Mesenteric fat pad (tissue), 1 donor: ENCODE data around the gene SEMA4D. TPM values are rescaled to one million over a fixed set of nuclear protein-coding genes. Genes with fewer than 3 reads are reported as not detected.
A peak's percentile ranks its signal among the peaks of the same experiment; 100 is the strongest.

ENCODE experiments used
- DNase-seq: peaks from one replicate; pipeline ENCODE4 v3.0.0-alpha.2; 2020; ENCODE audit warnings: low spot score
- microRNA-seq: library from miRNA; unstranded; fragments of <30 nt; microRNA quantifications from one replicate; pipeline ENCODE4 v1.2.0, GENCODE V29; 2020; ENCODE audit warnings: borderline number of aligned reads
- total RNA-seq: library from RNA; stranded (reverse); fragmentation: NEBNext Ultra II Directional; extraction: Animal tissue kit (Norgen Biotek cat#: 25700); gene quantifications from one replicate; pipeline ENCODE4 v1.2.1, GENCODE V29; 2021
- donor health status: DM: yes; HTN: yes; CAD: no.

SEMA4D gene
- total RNA-seq, 1 donor from 2014 or later = 16.9 TPM

- no peak for DNase-seq
Measured at GRCh38 chr9:89328064-89328463, 169.8 kb downstream of the SEMA4D start.

- no peak for DNase-seq
Measured at GRCh38 chr9:89325733-89326132, 172.2 kb downstream of the SEMA4D start.

DNA sequence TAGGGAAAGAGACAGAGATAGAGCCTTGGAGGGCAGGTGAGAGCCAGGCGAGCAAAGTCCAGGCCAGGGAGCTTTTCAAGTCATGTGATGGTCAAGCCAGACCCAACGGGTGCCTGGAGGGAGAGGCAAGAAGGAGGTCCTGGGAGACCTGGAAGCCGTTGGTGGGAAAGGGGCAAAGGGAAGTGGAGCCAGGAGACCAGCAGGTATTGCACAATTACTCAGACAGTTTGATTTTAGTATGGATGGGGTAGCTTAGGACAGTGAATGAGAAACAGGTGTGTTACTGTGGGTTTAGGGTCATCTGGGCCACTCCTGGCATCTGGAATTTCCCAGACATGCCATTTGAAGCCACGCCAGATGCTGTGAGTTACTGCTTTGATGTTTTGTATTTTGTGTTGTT lies 174.5 kb downstream of the SEMA4D start:
- no peak for DNase-seq

GRCh38 chr9:89319015-89319905 lies 178.7 kb downstream of the SEMA4D start:
- DNase-seq = no peak

DNA sequence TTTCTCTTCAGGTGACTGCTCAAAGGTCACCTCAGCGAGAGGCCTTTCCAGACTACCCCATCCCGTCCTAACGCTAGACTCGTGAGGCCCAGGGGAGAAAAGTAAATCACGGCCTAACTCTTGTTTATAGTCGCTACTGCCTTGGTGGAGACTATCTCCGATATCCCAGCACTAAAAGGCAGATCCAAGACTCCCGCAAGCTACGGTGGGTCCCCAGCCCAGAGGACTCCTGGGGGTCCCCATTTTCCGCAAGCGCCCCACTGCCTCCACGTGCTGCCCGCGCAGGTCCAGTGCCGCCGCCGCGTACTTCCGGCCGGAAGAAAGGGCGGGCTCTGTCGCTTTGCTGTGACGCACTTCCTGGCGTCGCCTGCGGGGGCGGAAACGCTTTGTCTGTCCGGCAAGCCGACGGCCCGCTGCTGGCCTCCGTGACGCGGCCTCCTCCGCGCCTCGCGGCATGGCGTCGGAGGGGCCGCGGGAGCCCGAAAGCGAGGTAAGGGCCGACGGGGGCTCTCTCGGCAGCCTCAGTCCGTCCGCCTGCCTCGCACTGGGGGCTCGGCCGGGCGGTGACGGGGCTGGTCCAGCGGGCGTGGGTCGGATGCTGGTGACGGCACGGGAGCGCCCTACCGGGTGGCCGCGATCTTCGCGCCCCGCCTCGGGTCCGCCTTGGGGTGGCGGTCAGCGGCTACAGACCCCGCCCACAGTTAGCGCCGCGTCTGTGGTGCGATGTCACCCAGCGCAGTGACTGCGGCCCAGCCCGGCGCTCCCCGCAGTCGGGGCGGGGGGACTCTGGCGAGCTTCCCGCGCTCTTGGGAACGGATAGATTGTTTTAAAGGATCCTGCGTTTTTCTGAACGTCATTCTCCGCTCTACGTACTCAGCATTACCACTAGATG lies 179.5 kb downstream of the SEMA4D start, which contains the start of gene SECISBP2:
SECISBP2 (plus strand) TSS at position 378 of the 892 bp plus-strand sequence; CDS start at position 455, 77 bp downstream.
- peak; percentile 99 for DNase-seq

GRCh38 chr9:89317282-89317681 lies 180.6 kb downstream of the SEMA4D start:
- no peak for DNase-seq

DNA sequence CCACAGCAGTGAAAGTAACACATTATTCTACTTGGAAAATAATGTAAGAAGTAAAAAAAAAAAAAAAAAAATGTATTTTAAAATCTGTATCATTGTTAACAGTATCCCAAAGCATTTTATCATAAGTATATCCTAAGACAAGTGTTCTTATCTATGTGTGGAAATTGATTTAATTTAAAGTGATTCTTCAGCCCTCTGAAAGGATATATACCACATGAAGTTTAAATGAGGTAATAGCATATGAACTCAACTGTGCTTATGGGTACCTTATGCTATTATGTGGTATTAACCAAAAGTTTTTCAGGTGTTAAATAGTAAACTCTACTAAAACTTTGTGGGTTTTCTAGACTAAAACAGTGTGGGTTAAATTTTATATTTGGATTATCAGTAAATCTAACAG lies 182.4 kb downstream of the SEMA4D start:
- DNase-seq = no peak

- DNase-seq = no peak
Measured at GRCh38 chr9:89314955-89315354, 183.0 kb downstream of the SEMA4D start.

DNA sequence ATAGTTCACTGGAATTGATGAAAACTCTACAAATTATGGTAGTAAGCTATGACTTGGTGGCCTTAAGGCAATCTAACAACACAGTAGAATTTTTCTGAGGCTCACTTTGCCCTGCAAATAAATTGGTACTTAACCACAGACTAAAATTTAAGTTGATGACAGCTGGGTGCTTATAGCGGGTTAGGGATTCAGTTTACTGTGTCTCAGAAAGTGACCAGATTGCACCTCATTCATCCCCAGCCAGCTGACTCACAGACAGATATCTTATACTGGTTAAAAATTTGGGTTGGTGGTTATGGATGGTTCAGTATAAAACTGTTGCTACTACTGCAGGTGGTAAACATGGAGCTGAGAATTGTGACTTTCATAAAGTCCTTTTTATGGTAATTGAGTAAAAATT lies 184.1 kb downstream of the SEMA4D start:
- no peak for DNase-seq

- DNase-seq = no peak
Measured at GRCh38 chr9:89312222-89312571, 185.7 kb downstream of the SEMA4D start.

- DNase-seq = no peak
Measured at GRCh38 chr9:89311346-89312221, 186.3 kb downstream of the SEMA4D start.

Small RNA genes lying within 50 kb of the gene (microRNA-seq; reads per million reads assigned to microRNA genes)
- gene MIR3153 = not detected

Other genes with a start within 250 kb of the SEMA4D start
- gene CKS2, start 186.9 kb downstream of the SEMA4D start, total RNA-seq = 6.5 TPM
- gene SECISBP2, start 179.6 kb downstream of the SEMA4D start, total RNA-seq = 37.7 TPM
- 10.9 TPM for gene GADD45G, start 106.9 kb upstream of the SEMA4D start, total RNA-seq